Measurements from ENCODE around the gene PPP1R9A.

PPP1R9A gene

DNA sequence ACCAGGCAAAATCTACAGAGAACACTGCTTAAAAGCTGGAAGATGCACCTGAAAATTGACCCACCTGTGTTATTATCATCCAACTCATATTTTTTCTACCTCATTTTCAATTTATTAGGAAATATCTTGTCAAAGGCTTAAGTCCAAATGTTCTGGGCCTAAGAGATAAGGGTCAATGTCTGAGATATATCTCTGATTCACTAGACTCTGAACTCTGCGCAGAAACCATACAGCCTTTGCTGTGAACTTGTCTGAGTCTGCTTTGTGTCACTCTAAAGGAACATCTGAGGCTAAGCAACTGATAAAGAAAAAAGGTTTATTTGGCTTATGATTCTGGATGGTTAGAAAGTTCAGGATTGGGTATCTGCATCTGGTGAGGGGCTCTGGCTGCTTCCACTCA lies 413.3 kb downstream of the PPP1R9A start:
- no peak for TF ChIP-seq RARB (CRISPR knock-in tag; IDR thresholded peaks at IDR 0.05)
- TF ChIP-seq, protein P1, sequence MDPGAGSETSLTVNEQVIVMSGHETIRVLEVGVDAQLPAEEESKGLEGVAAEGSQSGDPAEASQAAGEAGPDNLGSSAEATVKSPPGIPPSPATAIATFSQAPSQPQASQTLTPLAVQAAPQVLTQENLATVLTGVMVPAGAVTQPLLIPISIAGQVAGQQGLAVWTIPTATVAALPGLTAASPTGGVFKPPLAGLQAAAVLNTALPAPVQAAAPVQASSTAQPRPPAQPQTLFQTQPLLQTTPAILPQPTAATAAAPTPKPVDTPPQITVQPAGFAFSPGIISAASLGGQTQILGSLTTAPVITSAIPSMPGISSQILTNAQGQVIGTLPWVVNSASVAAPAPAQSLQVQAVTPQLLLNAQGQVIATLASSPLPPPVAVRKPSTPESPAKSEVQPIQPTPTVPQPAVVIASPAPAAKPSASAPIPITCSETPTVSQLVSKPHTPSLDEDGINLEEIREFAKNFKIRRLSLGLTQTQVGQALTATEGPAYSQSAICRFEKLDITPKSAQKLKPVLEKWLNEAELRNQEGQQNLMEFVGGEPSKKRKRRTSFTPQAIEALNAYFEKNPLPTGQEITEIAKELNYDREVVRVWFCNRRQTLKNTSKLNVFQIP (CRISPR knock-in tag; IDR thresholded peaks at IDR 0.05; ENCODE audit: borderline replicate concordance, low read depth): no peak
- TF ChIP-seq ZFP30 (CRISPR knock-in tag; IDR thresholded peaks at IDR 0.05): no peak
- no peak for TF ChIP-seq ZNF70 (CRISPR knock-in tag; IDR thresholded peaks at IDR 0.05)
- no peak for TF ChIP-seq ESRRG (CRISPR knock-in tag; IDR thresholded peaks at IDR 0.05)
- TF ChIP-seq CSDC2 (CRISPR knock-in tag; IDR thresholded peaks at IDR 0.05): no peak
- no peak for TF ChIP-seq SNAI2 (CRISPR knock-in tag; IDR thresholded peaks at IDR 0.05)
- no peak for TF ChIP-seq ZC3H10 (CRISPR knock-in tag; IDR thresholded peaks at IDR 0.05)
- no peak for TF ChIP-seq BACH2 (CRISPR knock-in tag; IDR thresholded peaks at IDR 0.05; ENCODE audit: borderline replicate concordance)
- TF ChIP-seq ISL1 (CRISPR knock-in tag; IDR thresholded peaks at IDR 0.05): no peak
- no peak for TF ChIP-seq ZNF8 (CRISPR knock-in tag; IDR thresholded peaks at IDR 0.05)
- TF ChIP-seq GLIS3 (CRISPR knock-in tag; IDR thresholded peaks at IDR 0.05): no peak
- TF ChIP-seq, protein P2, sequence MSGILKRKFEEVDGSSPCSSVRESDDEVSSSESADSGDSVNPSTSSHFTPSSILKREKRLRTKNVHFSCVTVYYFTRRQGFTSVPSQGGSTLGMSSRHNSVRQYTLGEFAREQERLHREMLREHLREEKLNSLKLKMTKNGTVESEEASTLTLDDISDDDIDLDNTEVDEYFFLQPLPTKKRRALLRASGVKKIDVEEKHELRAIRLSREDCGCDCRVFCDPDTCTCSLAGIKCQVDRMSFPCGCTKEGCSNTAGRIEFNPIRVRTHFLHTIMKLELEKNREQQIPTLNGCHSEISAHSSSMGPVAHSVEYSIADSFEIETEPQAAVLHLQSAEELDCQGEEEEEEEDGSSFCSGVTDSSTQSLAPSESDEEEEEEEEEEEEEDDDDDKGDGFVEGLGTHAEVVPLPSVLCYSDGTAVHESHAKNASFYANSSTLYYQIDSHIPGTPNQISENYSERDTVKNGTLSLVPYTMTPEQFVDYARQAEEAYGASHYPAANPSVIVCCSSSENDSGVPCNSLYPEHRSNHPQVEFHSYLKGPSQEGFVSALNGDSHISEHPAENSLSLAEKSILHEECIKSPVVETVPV (CRISPR knock-in tag; IDR thresholded peaks at IDR 0.05): no peak
- no peak for TF ChIP-seq TCF4 (CRISPR knock-in tag; IDR thresholded peaks at IDR 0.05; ENCODE audit: borderline replicate concordance)
- no peak for TF ChIP-seq ARNTL (CRISPR knock-in tag; IDR thresholded peaks at IDR 0.05; ENCODE audit: borderline replicate concordance, low read depth)
- TF ChIP-seq TOX (CRISPR knock-in tag; IDR thresholded peaks at IDR 0.05; ENCODE audit: borderline replicate concordance): no peak
- TF ChIP-seq, protein P3, sequence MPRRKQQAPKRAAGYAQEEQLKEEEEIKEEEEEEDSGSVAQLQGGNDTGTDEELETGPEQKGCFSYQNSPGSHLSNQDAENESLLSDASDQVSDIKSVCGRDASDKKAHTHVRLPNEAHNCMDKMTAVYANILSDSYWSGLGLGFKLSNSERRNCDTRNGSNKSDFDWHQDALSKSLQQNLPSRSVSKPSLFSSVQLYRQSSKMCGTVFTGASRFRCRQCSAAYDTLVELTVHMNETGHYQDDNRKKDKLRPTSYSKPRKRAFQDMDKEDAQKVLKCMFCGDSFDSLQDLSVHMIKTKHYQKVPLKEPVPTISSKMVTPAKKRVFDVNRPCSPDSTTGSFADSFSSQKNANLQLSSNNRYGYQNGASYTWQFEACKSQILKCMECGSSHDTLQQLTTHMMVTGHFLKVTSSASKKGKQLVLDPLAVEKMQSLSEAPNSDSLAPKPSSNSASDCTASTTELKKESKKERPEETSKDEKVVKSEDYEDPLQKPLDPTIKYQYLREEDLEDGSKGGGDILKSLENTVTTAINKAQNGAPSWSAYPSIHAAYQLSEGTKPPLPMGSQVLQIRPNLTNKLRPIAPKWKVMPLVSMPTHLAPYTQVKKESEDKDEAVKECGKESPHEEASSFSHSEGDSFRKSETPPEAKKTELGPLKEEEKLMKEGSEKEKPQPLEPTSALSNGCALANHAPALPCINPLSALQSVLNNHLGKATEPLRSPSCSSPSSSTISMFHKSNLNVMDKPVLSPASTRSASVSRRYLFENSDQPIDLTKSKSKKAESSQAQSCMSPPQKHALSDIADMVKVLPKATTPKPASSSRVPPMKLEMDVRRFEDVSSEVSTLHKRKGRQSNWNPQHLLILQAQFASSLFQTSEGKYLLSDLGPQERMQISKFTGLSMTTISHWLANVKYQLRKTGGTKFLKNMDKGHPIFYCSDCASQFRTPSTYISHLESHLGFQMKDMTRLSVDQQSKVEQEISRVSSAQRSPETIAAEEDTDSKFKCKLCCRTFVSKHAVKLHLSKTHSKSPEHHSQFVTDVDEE (CRISPR knock-in tag; IDR thresholded peaks at IDR 0.05): no peak
- TF ChIP-seq ZNF565 (CRISPR knock-in tag; conservative IDR thresholded peaks at IDR 0.05; ENCODE audit: low read depth): no peak
- no peak for TF ChIP-seq ZFP3 (CRISPR knock-in tag; IDR thresholded peaks at IDR 0.05)
- TF ChIP-seq, protein P4, sequence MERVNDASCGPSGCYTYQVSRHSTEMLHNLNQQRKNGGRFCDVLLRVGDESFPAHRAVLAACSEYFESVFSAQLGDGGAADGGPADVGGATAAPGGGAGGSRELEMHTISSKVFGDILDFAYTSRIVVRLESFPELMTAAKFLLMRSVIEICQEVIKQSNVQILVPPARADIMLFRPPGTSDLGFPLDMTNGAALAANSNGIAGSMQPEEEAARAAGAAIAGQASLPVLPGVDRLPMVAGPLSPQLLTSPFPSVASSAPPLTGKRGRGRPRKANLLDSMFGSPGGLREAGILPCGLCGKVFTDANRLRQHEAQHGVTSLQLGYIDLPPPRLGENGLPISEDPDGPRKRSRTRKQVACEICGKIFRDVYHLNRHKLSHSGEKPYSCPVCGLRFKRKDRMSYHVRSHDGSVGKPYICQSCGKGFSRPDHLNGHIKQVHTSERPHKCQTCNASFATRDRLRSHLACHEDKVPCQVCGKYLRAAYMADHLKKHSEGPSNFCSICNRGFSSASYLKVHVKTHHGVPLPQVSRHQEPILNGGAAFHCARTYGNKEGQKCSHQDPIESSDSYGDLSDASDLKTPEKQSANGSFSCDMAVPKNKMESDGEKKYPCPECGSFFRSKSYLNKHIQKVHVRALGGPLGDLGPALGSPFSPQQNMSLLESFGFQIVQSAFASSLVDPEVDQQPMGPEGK (CRISPR knock-in tag; IDR thresholded peaks at IDR 0.05; ENCODE audit: borderline replicate concordance): no peak
- ATAC-seq: no peak

- no peak for TF ChIP-seq ZFP3 (CRISPR knock-in tag; IDR thresholded peaks at IDR 0.05)
- no peak for TF ChIP-seq BACH2 (CRISPR knock-in tag; IDR thresholded peaks at IDR 0.05; ENCODE audit: borderline replicate concordance)
- no peak for TF ChIP-seq TOX (CRISPR knock-in tag; IDR thresholded peaks at IDR 0.05; ENCODE audit: borderline replicate concordance)
- no peak for TF ChIP-seq TCF4 (CRISPR knock-in tag; IDR thresholded peaks at IDR 0.05; ENCODE audit: borderline replicate concordance)
- TF ChIP-seq RARB (CRISPR knock-in tag; IDR thresholded peaks at IDR 0.05): no peak
- no peak for TF ChIP-seq PPARA (CRISPR knock-in tag; IDR thresholded peaks at IDR 0.05; ENCODE audit: borderline replicate concordance)
- TF ChIP-seq ZFP30 (CRISPR knock-in tag; IDR thresholded peaks at IDR 0.05): no peak
- ATAC-seq: no peak
These were observed 414.3 kb downstream of the PPP1R9A start for GRCh38 chr7:95321720-95322119.

- TF ChIP-seq CREB5 (CRISPR knock-in tag; IDR thresholded peaks at IDR 0.05; ENCODE audit: low read depth): no peak
- no peak for TF ChIP-seq CSDC2 (CRISPR knock-in tag; IDR thresholded peaks at IDR 0.05)
- no peak for TF ChIP-seq GLIS3 (CRISPR knock-in tag; IDR thresholded peaks at IDR 0.05)
- no peak for TF ChIP-seq ZC3H10 (CRISPR knock-in tag; IDR thresholded peaks at IDR 0.05)
- TF ChIP-seq TCF4 (CRISPR knock-in tag; IDR thresholded peaks at IDR 0.05; ENCODE audit: borderline replicate concordance): no peak
- ATAC-seq: no peak
These were observed 415.0 kb downstream of the PPP1R9A start for GRCh38 chr7:95322396-95322795.

Data from SK-N-SH treated with all-trans-retinoic acid at 6 μM for 48 hours (cell line).